Gastroesophageal sphincter (tissue), 3 donors: ENCODE data around the gene BPNT1.

Experiments
- CTCF ChIP-seq, 4 experiments: fragments of 200-600 bp in 2 of 4; fragments of 450-650 bp in 2 of 4; sonication (generic) in 1 of 4; IDR thresholded peaks; one replicate each; pipeline ENCODE4 v1.5.1; 2017 to 2019; ENCODE audit warnings: antibody characterized with exemption in 4 of 4, mild to moderate bottlenecking in 2 of 4, moderate library complexity in 2 of 4
- POLR2A ChIP-seq, 2 donors: fragments of 450-650 bp; IDR thresholded peaks; one replicate each; pipeline ENCODE4 v1.6.1; 2017; ENCODE audit warnings: antibody characterized with exemption in 2 of 2, mild to moderate bottlenecking in 2 of 2, moderate library complexity in 1 of 2
- POLR2AphosphoS5 ChIP-seq: sonication (generic); formaldehyde crosslinking; IDR thresholded peaks from one replicate; pipeline ENCODE4 v1.6.1; 2017; ENCODE audit warnings: antibody characterized with exemption

GRCh38 chr1:220046052-220046930 is 43.3 kb downstream of the BPNT1 start, which contains the start of gene EPRS1:
- TF ChIP-seq CTCF (IDR thresholded peaks at IDR 0.05) (peak; percentile 46 to 85 (median 78)), POLR2A (IDR thresholded peaks at IDR 0.05) (peak; percentile 52 to 62), POLR2AphosphoS5 (peak; percentile 91)
